Measurements from ENCODE around the gene EFL1. TPM values are rescaled to one million over a fixed set of nuclear protein-coding genes. Genes with fewer than 3 reads are reported as not detected.

Gene EFL1
- polyA plus RNA-seq, 1 donor from 2014 or later, result 16.8 TPM

DNA sequence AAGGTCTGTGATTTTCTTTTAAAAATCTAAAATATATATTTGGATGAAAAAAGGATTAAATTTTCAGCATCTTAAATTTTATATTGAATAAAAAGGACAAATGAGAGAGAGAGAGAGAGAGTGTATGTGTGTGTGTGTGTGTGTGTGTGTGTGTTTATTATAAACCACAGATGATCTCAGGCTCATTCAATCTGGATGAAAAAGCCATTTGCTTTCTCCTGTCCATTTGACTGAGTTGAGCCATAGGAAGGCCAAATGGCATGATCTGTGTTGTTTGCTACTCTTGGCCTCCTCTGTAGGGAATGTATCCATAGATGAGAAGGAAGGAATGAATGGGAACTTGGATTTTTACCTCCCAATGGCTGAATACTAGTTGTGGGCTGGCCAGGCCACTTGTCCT is 124.2 kb downstream of the EFL1 start (continued):
- TF ChIP-seq POLR2AphosphoS5 (IDR thresholded peaks at IDR 0.05), result no peak
- TF ChIP-seq TAF1 (IDR thresholded peaks at IDR 0.05; ENCODE audit: low read depth), result no peak
- no peak for TF ChIP-seq EZH2 (IDR thresholded peaks at IDR 0.05; ENCODE audit: borderline replicate concordance, insufficient read depth, low read length, poor library complexity, severe bottlenecking)

DNA sequence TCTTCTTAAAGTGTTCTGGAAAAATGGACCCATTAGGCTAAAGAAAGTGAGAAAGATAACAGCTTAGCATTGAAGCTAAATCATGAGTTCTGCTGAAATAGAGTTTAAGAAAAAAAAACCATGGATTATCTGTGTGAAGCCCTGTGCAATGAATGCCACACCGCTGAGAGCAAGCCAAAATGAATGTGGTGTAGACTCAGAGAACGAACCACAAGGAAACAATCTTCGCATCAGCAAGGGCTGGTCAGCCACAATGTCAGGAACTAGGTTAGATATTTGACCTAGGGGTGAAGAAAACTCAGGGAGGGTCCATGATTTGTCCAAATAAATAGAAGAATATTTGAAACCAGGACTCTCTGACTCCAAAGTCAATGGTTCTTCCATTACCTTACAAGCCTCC is 125.3 kb downstream of the EFL1 start:
- Histone ChIP-seq H3K27ac (ENCODE audit: low read length) (no peak overlapping the region), H3K4me3 (ENCODE audit: low read length) (no peak overlapping the region), H3K36me3 (ENCODE audit: insufficient read depth, low read length) (no peaks in the 10 kb centered on the region), H3K9ac (ENCODE audit: low read length) (no peak overlapping the region), H3K79me2 (replicated peaks; ENCODE audit: insufficient read depth, low read length) (no peaks in the 10 kb centered on the region), H3F3A (ENCODE audit: insufficient read depth, low read length, poor library complexity, severe bottlenecking) (no peaks in the 10 kb centered on the region), H3K9me3 (ENCODE audit: low read length) (no peaks in the 10 kb centered on the region), H3K4me2 (ENCODE audit: low read length) (no peak overlapping the region), H2AFZ (ENCODE audit: low read depth, low read length) (no peak overlapping the region), H3K27me3 (ENCODE audit: insufficient read depth, low read depth, low read length) (no peaks in the 10 kb centered on the region), H3K9me2 (ENCODE audit: insufficient read depth, low read length) (no peaks in the 10 kb centered on the region), H4K20me1 (ENCODE audit: insufficient read depth) (no peaks in the 10 kb centered on the region)
- TF ChIP-seq MXI1 (conservative IDR thresholded peaks at IDR 0.05; ENCODE audit: poor library complexity, severe bottlenecking) (no peak), RAD21 (conservative IDR thresholded peaks at IDR 0.05) (no peak), EZH2 (IDR thresholded peaks at IDR 0.05; ENCODE audit: borderline replicate concordance, insufficient read depth, low read length, poor library complexity, severe bottlenecking) (no peak), EP300 (conservative IDR thresholded peaks at IDR 0.05; ENCODE audit: poor library complexity, severe bottlenecking) (no peak), POLR2AphosphoS5 (IDR thresholded peaks at IDR 0.05) (no peak), SMC3 (conservative IDR thresholded peaks at IDR 0.05; ENCODE audit: poor library complexity) (no peak), TAF1 (IDR thresholded peaks at IDR 0.05; ENCODE audit: low read depth) (no peak)
- TF ChIP-seq, protein P1, sequence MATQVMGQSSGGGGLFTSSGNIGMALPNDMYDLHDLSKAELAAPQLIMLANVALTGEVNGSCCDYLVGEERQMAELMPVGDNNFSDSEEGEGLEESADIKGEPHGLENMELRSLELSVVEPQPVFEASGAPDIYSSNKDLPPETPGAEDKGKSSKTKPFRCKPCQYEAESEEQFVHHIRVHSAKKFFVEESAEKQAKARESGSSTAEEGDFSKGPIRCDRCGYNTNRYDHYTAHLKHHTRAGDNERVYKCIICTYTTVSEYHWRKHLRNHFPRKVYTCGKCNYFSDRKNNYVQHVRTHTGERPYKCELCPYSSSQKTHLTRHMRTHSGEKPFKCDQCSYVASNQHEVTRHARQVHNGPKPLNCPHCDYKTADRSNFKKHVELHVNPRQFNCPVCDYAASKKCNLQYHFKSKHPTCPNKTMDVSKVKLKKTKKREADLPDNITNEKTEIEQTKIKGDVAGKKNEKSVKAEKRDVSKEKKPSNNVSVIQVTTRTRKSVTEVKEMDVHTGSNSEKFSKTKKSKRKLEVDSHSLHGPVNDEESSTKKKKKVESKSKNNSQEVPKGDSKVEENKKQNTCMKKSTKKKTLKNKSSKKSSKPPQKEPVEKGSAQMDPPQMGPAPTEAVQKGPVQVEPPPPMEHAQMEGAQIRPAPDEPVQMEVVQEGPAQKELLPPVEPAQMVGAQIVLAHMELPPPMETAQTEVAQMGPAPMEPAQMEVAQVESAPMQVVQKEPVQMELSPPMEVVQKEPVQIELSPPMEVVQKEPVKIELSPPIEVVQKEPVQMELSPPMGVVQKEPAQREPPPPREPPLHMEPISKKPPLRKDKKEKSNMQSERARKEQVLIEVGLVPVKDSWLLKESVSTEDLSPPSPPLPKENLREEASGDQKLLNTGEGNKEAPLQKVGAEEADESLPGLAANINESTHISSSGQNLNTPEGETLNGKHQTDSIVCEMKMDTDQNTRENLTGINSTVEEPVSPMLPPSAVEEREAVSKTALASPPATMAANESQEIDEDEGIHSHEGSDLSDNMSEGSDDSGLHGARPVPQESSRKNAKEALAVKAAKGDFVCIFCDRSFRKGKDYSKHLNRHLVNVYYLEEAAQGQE (IDR thresholded peaks at IDR 0.05; ENCODE audit: borderline replicate concordance), result no peak
- TF ChIP-seq, protein P2, sequence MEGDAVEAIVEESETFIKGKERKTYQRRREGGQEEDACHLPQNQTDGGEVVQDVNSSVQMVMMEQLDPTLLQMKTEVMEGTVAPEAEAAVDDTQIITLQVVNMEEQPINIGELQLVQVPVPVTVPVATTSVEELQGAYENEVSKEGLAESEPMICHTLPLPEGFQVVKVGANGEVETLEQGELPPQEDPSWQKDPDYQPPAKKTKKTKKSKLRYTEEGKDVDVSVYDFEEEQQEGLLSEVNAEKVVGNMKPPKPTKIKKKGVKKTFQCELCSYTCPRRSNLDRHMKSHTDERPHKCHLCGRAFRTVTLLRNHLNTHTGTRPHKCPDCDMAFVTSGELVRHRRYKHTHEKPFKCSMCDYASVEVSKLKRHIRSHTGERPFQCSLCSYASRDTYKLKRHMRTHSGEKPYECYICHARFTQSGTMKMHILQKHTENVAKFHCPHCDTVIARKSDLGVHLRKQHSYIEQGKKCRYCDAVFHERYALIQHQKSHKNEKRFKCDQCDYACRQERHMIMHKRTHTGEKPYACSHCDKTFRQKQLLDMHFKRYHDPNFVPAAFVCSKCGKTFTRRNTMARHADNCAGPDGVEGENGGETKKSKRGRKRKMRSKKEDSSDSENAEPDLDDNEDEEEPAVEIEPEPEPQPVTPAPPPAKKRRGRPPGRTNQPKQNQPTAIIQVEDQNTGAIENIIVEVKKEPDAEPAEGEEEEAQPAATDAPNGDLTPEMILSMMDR (IDR thresholded peaks at IDR 0.05; ENCODE audit: poor library complexity, severe bottlenecking), result no peak

DNA sequence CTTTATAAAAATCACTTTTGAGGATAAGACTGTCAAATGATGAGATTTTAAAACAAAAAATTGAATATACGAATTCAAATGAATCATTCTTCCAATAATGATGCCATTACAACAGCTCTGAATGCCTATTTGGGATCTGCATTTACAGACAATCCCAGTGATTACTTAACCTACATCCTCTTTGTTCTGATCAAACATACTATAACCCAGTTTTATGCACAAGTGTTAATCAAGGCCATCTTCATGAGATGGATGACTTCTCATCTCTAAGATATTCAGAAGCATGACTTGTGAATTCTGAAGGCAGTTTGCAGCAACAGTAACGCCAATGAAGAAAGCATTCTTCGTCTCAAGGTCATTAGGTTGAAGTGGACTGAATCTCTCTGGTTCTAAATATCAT is 126.4 kb downstream of the EFL1 start:
- Histone ChIP-seq H3K9me3 (ENCODE audit: low read length) (no peaks in the 10 kb centered on the region), H3K27me3 (ENCODE audit: insufficient read depth, low read depth, low read length) (no peaks in the 10 kb centered on the region), H3K36me3 (ENCODE audit: insufficient read depth, low read length) (no peaks in the 10 kb centered on the region), H4K20me1 (ENCODE audit: insufficient read depth) (no peaks in the 10 kb centered on the region), H3K4me2 (ENCODE audit: low read length) (no peak overlapping the region), H3K9me2 (ENCODE audit: insufficient read depth, low read length) (no peaks in the 10 kb centered on the region), H3K9ac (ENCODE audit: low read length) (no peak overlapping the region), H2AFZ (ENCODE audit: low read depth, low read length) (no peak overlapping the region), H3F3A (ENCODE audit: insufficient read depth, low read length, poor library complexity, severe bottlenecking) (no peaks in the 10 kb centered on the region), H3K79me2 (replicated peaks; ENCODE audit: insufficient read depth, low read length) (no peaks in the 10 kb centered on the region), H3K4me3 (ENCODE audit: low read length) (no peak overlapping the region), H3K27ac (ENCODE audit: low read length) (no peak overlapping the region)
- TF ChIP-seq, protein P2 (IDR thresholded peaks at IDR 0.05; ENCODE audit: poor library complexity, severe bottlenecking), result no peak
- TF ChIP-seq EP300 (conservative IDR thresholded peaks at IDR 0.05; ENCODE audit: poor library complexity, severe bottlenecking) (no peak), POLR2AphosphoS5 (IDR thresholded peaks at IDR 0.05) (no peak), TAF1 (IDR thresholded peaks at IDR 0.05; ENCODE audit: low read depth) (no peak), EZH2 (IDR thresholded peaks at IDR 0.05; ENCODE audit: borderline replicate concordance, insufficient read depth, low read length, poor library complexity, severe bottlenecking) (no peak), SMC3 (conservative IDR thresholded peaks at IDR 0.05; ENCODE audit: poor library complexity) (no peak), RAD21 (conservative IDR thresholded peaks at IDR 0.05) (no peak), MXI1 (conservative IDR thresholded peaks at IDR 0.05; ENCODE audit: poor library complexity, severe bottlenecking) (no peak)
- TF ChIP-seq, protein P1 (IDR thresholded peaks at IDR 0.05; ENCODE audit: borderline replicate concordance), result no peak
